IMR-90 (cell line): ENCODE data around the gene ASCL5. TPM values are rescaled to one million over a fixed set of nuclear protein-coding genes. Genes with fewer than 3 reads are reported as not detected.

Experiments used
- ATAC-seq: fragments of 200-7000 bp; cut with Tn5 transposase; 2 replicates; pipeline ENCODE4 v1.9.1; 2020; ENCODE audit warnings: low read depth, mild to moderate bottlenecking, moderate library complexity
- BruUV-seq: library from RNA; stranded (reverse); fragments of 400-500 nt; replicated peaks from 2 replicates; lab custom pipeline; 2021; lab: Mats Ljungman, UMichigan
- CTCF ChIA-PET: fragments of 300-600 bp; formaldehyde crosslinking; extraction: SDS; loops from one replicate; lab custom pipeline; 2021; ENCODE audit warnings: antibody characterized with exemption; lab: Yijun Ruan, JAX
- POLR2A ChIA-PET: fragments of 300-600 bp; sonication (Branson Sonifier 250); formaldehyde crosslinking; loops from one replicate; lab custom pipeline; 2022; ENCODE audit warnings: antibody characterized with exemption; ENCODE audit not compliant: unreplicated experiment; lab: Charles Lee
- DNase-seq: peaks from one replicate; pipeline ENCODE4 v3.0.0; 2013
- H2AFZ ChIP-seq: replicated peaks from 2 replicates; pipeline ENCODE3; 2013; ENCODE audit warnings: low read length, mild to moderate bottlenecking; ENCODE audit not compliant: poor library complexity
- H2AK5ac ChIP-seq: 2 replicates; pipeline ENCODE4 v1.6.1; 2013; ENCODE audit warnings: low read depth, low read length, inconsistent platforms
- H2AK9ac ChIP-seq: replicated peaks from 2 replicates; pipeline ENCODE3; 2013; ENCODE audit warnings: mild to moderate bottlenecking, low read depth, low read length, moderate library complexity; ENCODE audit not compliant: poor library complexity
- H2BK120ac ChIP-seq: 2 replicates; pipeline ENCODE4 v1.6.1; 2013; ENCODE audit warnings: low read depth, low read length, inconsistent platforms
- H2BK15ac ChIP-seq: 3 replicates; pipeline ENCODE4 v1.6.1; 2013; ENCODE audit warnings: low read depth, low read length, inconsistent platforms
- H2BK20ac ChIP-seq: 2 replicates; pipeline ENCODE4 v1.6.1; 2013; ENCODE audit warnings: low read depth, mild to moderate bottlenecking, inconsistent platforms, low read length, moderate library complexity
- H2BK5ac ChIP-seq: 2 replicates; pipeline ENCODE4 v1.6.1; 2013; ENCODE audit warnings: mild to moderate bottlenecking, low read depth, low read length, inconsistent platforms; ENCODE audit not compliant: poor library complexity, severe bottlenecking
- H3K14ac ChIP-seq: replicated peaks from 2 replicates; pipeline ENCODE4 v1.6.1; 2013; ENCODE audit warnings: low read depth, low read length, inconsistent platforms
- H3K18ac ChIP-seq: 2 replicates; pipeline ENCODE4 v1.6.1; 2013; ENCODE audit warnings: low read depth, low read length, control low read depth
- H3K23ac ChIP-seq: 2 replicates; pipeline ENCODE4 v1.6.1; 2013; ENCODE audit warnings: low read depth, low read length, inconsistent platforms
- H3K27ac ChIP-seq: 2 replicates; pipeline ENCODE4 v1.5.1; 2013; ENCODE audit warnings: mild to moderate bottlenecking, control low read depth, low read length; ENCODE audit not compliant: insufficient read depth
- H3K27me3 ChIP-seq: 2 replicates; pipeline ENCODE4 v1.6.1; 2013; ENCODE audit warnings: low read length; ENCODE audit not compliant: control insufficient read depth, insufficient read depth
- H3K36me3 ChIP-seq: 2 replicates; pipeline ENCODE4 v1.6.1; 2013; ENCODE audit warnings: low read length, mixed read lengths; ENCODE audit not compliant: control insufficient read depth, insufficient read depth
- H3K4ac ChIP-seq: 2 replicates; pipeline ENCODE4 v1.6.1; 2013; ENCODE audit warnings: low read depth, low read length, inconsistent platforms
- H3K4me1 ChIP-seq: 2 replicates; pipeline ENCODE4 v1.6.1; 2013; ENCODE audit warnings: low read length, mixed read lengths; ENCODE audit not compliant: control insufficient read depth, insufficient read depth
- H3K4me2 ChIP-seq: 2 replicates; pipeline ENCODE4 v1.6.1; 2013; ENCODE audit warnings: low read depth, mild to moderate bottlenecking, control low read depth, low read length, moderate library complexity
- H3K4me3 ChIP-seq: 2 replicates; pipeline ENCODE4 v1.5.1; 2013; ENCODE audit warnings: low read depth, mild to moderate bottlenecking, control low read depth, low read length, moderate library complexity; ENCODE audit not compliant: insufficient read depth
- H3K56ac ChIP-seq: 2 replicates; pipeline ENCODE4 v1.6.1; 2013; ENCODE audit warnings: low read length, inconsistent platforms; ENCODE audit not compliant: insufficient read depth; ENCODE audit errors: extremely low read depth
- H3K79me1 ChIP-seq, 2 experiments: 2 replicates each; pipeline ENCODE4 v1.6.1; 2013; ENCODE audit warnings: low read length in 2 of 2, inconsistent platforms in 1 of 2, low read depth in 1 of 2
- H3K9ac ChIP-seq: 2 replicates; pipeline ENCODE4 v1.6.1; 2013; ENCODE audit warnings: low read depth, low read length, control low read depth
- H3K9me1 ChIP-seq: 2 replicates; pipeline ENCODE4 v1.6.1; 2013; ENCODE audit warnings: low read length, inconsistent platforms; ENCODE audit not compliant: insufficient read depth
- H3K9me3 ChIP-seq: 2 replicates; pipeline ENCODE4 v1.6.1; 2013; ENCODE audit warnings: low read length; ENCODE audit not compliant: control insufficient read depth, insufficient read depth
- H4K20me1 ChIP-seq: 2 replicates; pipeline ENCODE4 v1.6.1; 2013; ENCODE audit warnings: low read length, inconsistent platforms; ENCODE audit not compliant: insufficient read depth
- H4K5ac ChIP-seq: 2 replicates; pipeline ENCODE4 v1.6.1; 2013; ENCODE audit warnings: mild to moderate bottlenecking, low read depth, low read length, control low read depth
- H4K8ac ChIP-seq, 2 experiments: 2 replicates each; pipeline ENCODE4 v1.6.1; 2013; ENCODE audit warnings: low read depth in 2 of 2, low read length in 2 of 2, control low read depth in 1 of 2, inconsistent platforms in 1 of 2
- H4K91ac ChIP-seq: 2 replicates; pipeline ENCODE4 v1.6.1; 2013; ENCODE audit warnings: low read depth, low read length, inconsistent platforms; ENCODE audit not compliant: insufficient read depth
- BHLHE40 ChIP-seq: fragments of 150-350 bp; IDR thresholded peaks from 2 replicates; pipeline ENCODE4 v1.6.1; 2016; ENCODE audit warnings: mild to moderate bottlenecking, low read depth, low read length
- CEBPB ChIP-seq: IDR thresholded peaks from 2 replicates; pipeline ENCODE4 v1.6.1; 2012; ENCODE audit warnings: low read depth, low read length, improper control_type of control experiment
- CHD1 ChIP-seq: IDR thresholded peaks from 2 replicates; pipeline ENCODE4 v1.6.1; 2012; ENCODE audit warnings: low read depth, low read length, improper control_type of control experiment
- FOS ChIP-seq: fragments of 150-350 bp; IDR thresholded peaks from 2 replicates; pipeline ENCODE4 v1.6.1; 2016; ENCODE audit warnings: low read depth, low read length
- MAFK ChIP-seq: IDR thresholded peaks from 2 replicates; pipeline ENCODE4 v1.6.1; 2012; ENCODE audit warnings: low read depth, low read length, improper control_type of control experiment
- POLR2A ChIP-seq: IDR thresholded peaks from 2 replicates; pipeline ENCODE4 v1.6.1; 2012; ENCODE audit warnings: mild to moderate bottlenecking, low read depth, low read length
- RCOR1 ChIP-seq: IDR thresholded peaks from 2 replicates; pipeline ENCODE4 v1.6.1; 2012; ENCODE audit warnings: mild to moderate bottlenecking, low read length, improper control_type of control experiment; ENCODE audit not compliant: insufficient replicate concordance
- RFX5 ChIP-seq: IDR thresholded peaks from 2 replicates; pipeline ENCODE4 v1.8.0; 2012; ENCODE audit warnings: low read depth, mild to moderate bottlenecking, low read length, moderate library complexity
- SMC3 ChIP-seq: fragments of 150-350 bp; IDR thresholded peaks from 2 replicates; pipeline ENCODE4 v1.6.1; 2016; ENCODE audit warnings: low read depth, mild to moderate bottlenecking, antibody characterized with exemption, low read length, moderate library complexity
- USF2 ChIP-seq: fragments of 150-350 bp; IDR thresholded peaks from 2 replicates; pipeline ENCODE4 v1.6.1; 2017; ENCODE audit warnings: mild to moderate bottlenecking, antibody characterized with exemption, low read length, low read depth
- WGBS, 2 experiments: methylation state at CpG; one replicate each; pipeline versions ENCODE4 v1.1.5 to v1.1.7; 2013; ENCODE audit warnings: missing lambda C conversion rate in 2 of 2; ENCODE audit not compliant: insufficient read length in 1 of 2; ENCODE audit errors: extremely low coverage in 2 of 2; 5-methylcytosine and 5-hydroxymethylcytosine counted together
- dilution Hi-C: fragments of 300-500 bp; cut with HindIII; formaldehyde crosslinking; loops from one replicate; pipeline ENCODE4 v1.14.3; 2018; ENCODE audit warnings: low sequenced_read_pairs; ENCODE audit not compliant: unreplicated experiment
- in situ Hi-C: fragments of 300-500 bp; cut with MboI; formaldehyde crosslinking; loops from 3 replicates; pipeline ENCODE4 v1.14.3; 2019; ENCODE audit warnings: low sequenced_read_pairs, inconsistent platforms, mixed read lengths
- intact Hi-C: fragments of 100-400 bp; cut with micrococcal nuclease; formaldehyde crosslinking; loops from 2 replicates; pipeline ENCODE4 v1.10.0; 2022
- polyA plus RNA-seq, 3 experiments: library from polyadenylated mRNA; depleted of rRNA; stranded (reverse); fragments of >200 nt; gene quantifications; 2 replicates each; pipeline ENCODE4 v1.2.3, GENCODE V29; 2012; ENCODE audit warnings: low replicate concordance in 1 of 3
- total RNA-seq: library from RNA; depleted of rRNA; stranded (reverse); fragments of >200 nt; gene quantifications from 2 replicates; pipeline ENCODE4 v1.2.3, GENCODE V29; 2012

ASCL5 gene
- total and polyA plus RNA-seq, 2 of the 4 experiments (the other 2 are of a cell fraction): not detected

DNA sequence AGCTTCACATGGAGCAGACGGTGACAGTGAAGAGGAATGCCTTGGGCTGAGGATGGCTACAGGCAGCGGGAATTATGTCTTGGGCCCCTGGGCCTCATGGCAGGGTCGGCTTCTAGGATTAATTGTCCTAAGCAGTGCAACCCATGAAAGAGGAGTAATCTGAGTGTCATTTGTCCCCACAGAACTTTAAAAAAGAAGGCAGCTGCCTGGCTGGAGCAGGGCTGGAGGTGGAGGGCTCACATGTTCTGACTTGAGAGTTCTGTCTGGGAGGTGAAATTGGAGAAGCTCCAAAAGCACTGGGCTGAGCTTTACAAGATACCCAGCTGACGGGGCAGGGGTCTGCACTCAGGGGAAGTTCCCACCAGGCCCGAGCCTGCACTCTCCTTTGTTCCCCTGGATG lies 37.4 kb downstream of the ASCL5 start:
- Histone ChIP-seq H2BK5ac (no peak overlapping the region), H3K4ac (no peak overlapping the region), H2AK9ac (no peak overlapping the region), H3K9me1 (no peaks in the 10 kb centered on the region), H3K23ac (no peak overlapping the region), H3K4me1 (no peaks in the 10 kb centered on the region), H4K20me1 (no peaks in the 10 kb centered on the region), H3K4me2 (no peak overlapping the region), H3K56ac (no peak overlapping the region), H3K4me3 (no peak overlapping the region), H4K8ac (no peak overlapping the region), H3K18ac (no peak overlapping the region), H3K14ac (no peak overlapping the region), H3K79me1 (no peaks in the 10 kb centered on the region), H4K5ac (no peak overlapping the region), H2BK15ac (no peak overlapping the region), H3K9me3 (no peaks in the 10 kb centered on the region), H3K27ac (no peak overlapping the region), H2AFZ (no peak overlapping the region), H4K91ac (no peak overlapping the region), H2BK120ac (no peak overlapping the region), H3K36me3 (no peaks in the 10 kb centered on the region), H3K9ac (no peak overlapping the region), H2AK5ac (no peak overlapping the region), H3K27me3 (peaks cover 70% of the 10 kb centered on the region), H2BK20ac (no peak overlapping the region)
- ATAC-seq (no peak), DNase-seq (no peak)
- ChIA-PET POLR2A (no interaction called here), CTCF (no interaction called here)
- in situ Hi-C loops: loop anchor here (10.0 kb wide), 1 partner anchor 135 kb away; no protein-coding TSS in a partner anchor
- 71% methylated on average over 2 of the region's 5 CpGs; no CpG with 5 or more reads in 1 of the 2 experiments for WGBS, 2 experiments
- no peak for TF ChIP-seq MAFK
- TF ChIP-seq BHLHE40: no peak
- no peak for TF ChIP-seq RCOR1
- no peak for TF ChIP-seq USF2
- TF ChIP-seq RFX5: no peak
- no peak for TF ChIP-seq SMC3
- no peak for TF ChIP-seq FOS
- no peak for TF ChIP-seq CEBPB
- TF ChIP-seq POLR2A: no peak
- no peak for TF ChIP-seq CHD1
- intact Hi-C loops: loop anchor here (10.0 kb wide), 1 partner anchor 95 kb away; no protein-coding TSS in a partner anchor
- no TSS peak for BruUV-seq
- dilution Hi-C loops: no loop called here
